G401 (cell line): Measurements from ENCODE around the gene MYO1D. TPM values are rescaled to one million over a fixed set of nuclear protein-coding genes. Genes with fewer than 3 reads are reported as not detected.

ENCODE experiments used
- DNase-seq: peaks from one replicate; pipeline ENCODE4 v3.0.0-alpha.2; 2015; ENCODE audit warnings: low spot score
- in situ Hi-C: cut with HindIII; loops from 2 replicates; pipeline ENCODE4 v1.10.0; 2016; ENCODE audit warnings: low sequenced_read_pairs, mixed read lengths
- total RNA-seq: library from RNA; depleted of rRNA; stranded (reverse); fragments of >200 nt; shearing (Covaris generic); gene quantifications from 2 replicates; pipeline ENCODE4 v1.2.3, GENCODE V29; 2014

The MYO1D gene
- total RNA-seq, 1 experiment from 2014 or later: 3.7 TPM

GRCh38 chr17:32795339-32795979 lies 81.5 kb downstream of the MYO1D start:
- no peak for DNase-seq
- in situ Hi-C loops: no loop called here

GRCh38 chr17:32794533-32795246 lies 82.2 kb downstream of the MYO1D start:
- no peak for DNase-seq
- in situ Hi-C loops: no loop called here

GRCh38 chr17:32793841-32794240 lies 83.1 kb downstream of the MYO1D start:
- in situ Hi-C loops: no loop called here

GRCh38 chr17:32792207-32792606 lies 84.7 kb downstream of the MYO1D start:
- DNase-seq: no peak
- in situ Hi-C loops: no loop called here

More at GRCh38 chr17:32793841-32794240, 83.1 kb downstream of the MYO1D start:
- DNase-seq: no peak

GRCh38 chr17:32786169-32786568 lies 90.8 kb downstream of the MYO1D start:
- in situ Hi-C loops: no loop called here
- no peak for DNase-seq

GRCh38 chr17:32784113-32784512 lies 92.8 kb downstream of the MYO1D start:
- DNase-seq: peak; percentile 4
- in situ Hi-C loops: no loop called here

- in situ Hi-C loops: no loop called here
- peak; percentile 73 for DNase-seq
Measured at GRCh38 chr17:32783602-32784001, 93.3 kb downstream of the MYO1D start.

- no peak for DNase-seq
- in situ Hi-C loops: no loop called here
Measured at GRCh38 chr17:32780721-32781120, 96.2 kb downstream of the MYO1D start.

GRCh38 chr17:32777922-32778321 lies 99.0 kb downstream of the MYO1D start:
- no peak for DNase-seq
- in situ Hi-C loops: no loop called here

- DNase-seq: no peak
- in situ Hi-C loops: no loop called here
Measured at GRCh38 chr17:32777436-32777835, 99.5 kb downstream of the MYO1D start.

GRCh38 chr17:32774695-32775084 lies 102.2 kb downstream of the MYO1D start:
- no peak for DNase-seq
- in situ Hi-C loops: loop anchor here (25.0 kb wide), 1 partner anchor 112 kb away; no protein-coding TSS in a partner anchor

GRCh38 chr17:32773856-32774694 lies 102.8 kb downstream of the MYO1D start:
- DNase-seq: no peak

GRCh38 chr17:32772453-32773025 lies 104.4 kb downstream of the MYO1D start:
- in situ Hi-C loops: loop anchor here (25.0 kb wide), 1 partner anchor 110 kb away; no protein-coding TSS in a partner anchor

More at GRCh38 chr17:32773856-32774694, 102.8 kb downstream of the MYO1D start:
- in situ Hi-C loops: loop anchor here (25.0 kb wide), 1 partner anchor 112 kb away; no protein-coding TSS in a partner anchor

GRCh38 chr17:32771396-32771795 lies 105.5 kb downstream of the MYO1D start:
- in situ Hi-C loops: loop anchor here (25.0 kb wide), 1 partner anchor 109 kb away; no protein-coding TSS in a partner anchor
- no peak for DNase-seq

More at GRCh38 chr17:32772453-32773025, 104.4 kb downstream of the MYO1D start:
- DNase-seq: no peak

GRCh38 chr17:32769846-32770245 lies 107.1 kb downstream of the MYO1D start:
- DNase-seq: no peak
- in situ Hi-C loops: loop anchor here (25.0 kb wide), 1 partner anchor 108 kb away; no protein-coding TSS in a partner anchor

GRCh38 chr17:32763855-32764439 lies 113.0 kb downstream of the MYO1D start:
- DNase-seq: no peak
- in situ Hi-C loops: loop anchor here (25.0 kb wide), 1 partner anchor 102 kb away; no protein-coding TSS in a partner anchor

- no peak for DNase-seq
- in situ Hi-C loops: loop anchor here (25.0 kb wide), 1 partner anchor 97 kb away; no protein-coding TSS in a partner anchor
Measured at GRCh38 chr17:32759476-32759875, 117.4 kb downstream of the MYO1D start.

- in situ Hi-C loops: loop anchor here (25.0 kb wide), 1 partner anchor 96 kb away; no protein-coding TSS in a partner anchor
- DNase-seq: no peak
Measured at GRCh38 chr17:32757963-32758362, 119.0 kb downstream of the MYO1D start.
